ENCODE results near the gene YTHDF1. TPM values are rescaled to one million over a fixed set of nuclear protein-coding genes. Genes with fewer than 3 reads are reported as not detected.

YTHDF1 gene
- polyA plus RNA-seq (2011; rRNA removed): 22.3 and 22.4 TPM in 2 replicates
- 21.9 and 25.5 TPM in 2 replicates for polyA minus RNA-seq (2011; rRNA and poly(A)+ RNA removed)

DNA sequence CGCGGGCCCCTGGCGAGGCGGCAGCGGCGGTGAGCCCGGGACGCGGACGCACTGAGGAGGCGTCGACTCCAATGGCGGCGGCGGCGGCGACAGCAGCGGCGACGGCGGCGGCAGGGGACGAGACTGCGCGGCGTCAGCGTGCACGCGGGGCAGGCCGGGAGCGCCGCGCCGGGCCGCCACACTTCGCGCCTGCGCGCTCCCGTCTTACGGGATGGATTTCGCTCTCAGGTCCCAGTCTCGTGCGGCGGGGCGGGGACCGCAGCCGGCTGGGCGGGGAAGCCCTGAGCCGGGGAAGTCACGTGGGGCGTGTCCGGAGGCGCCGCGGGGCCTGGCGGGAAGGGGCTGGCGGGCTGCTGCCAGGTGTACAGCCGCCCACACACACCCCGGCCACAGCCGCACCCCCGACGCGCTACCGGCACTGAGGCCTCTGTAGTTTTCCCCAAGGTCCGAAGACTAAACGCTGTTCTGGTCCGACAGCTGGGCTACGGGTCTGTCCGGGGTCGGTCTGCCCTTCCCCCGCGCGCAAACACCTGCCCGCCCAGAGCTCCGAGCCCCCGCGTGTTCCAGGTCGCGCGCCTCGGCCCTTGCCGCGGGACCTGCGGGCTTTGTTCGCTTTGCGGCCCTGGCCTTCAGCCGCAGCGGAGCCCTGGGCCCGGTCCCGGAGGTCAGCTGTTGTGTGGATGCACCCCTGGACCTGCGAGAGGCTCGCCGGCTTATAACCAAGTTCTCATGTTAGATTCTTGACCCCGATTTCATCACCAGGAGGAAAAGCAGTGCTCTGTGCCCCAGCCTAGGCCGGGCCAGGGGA lies at the start of gene YTHDF1:
YTHDF1 (minus strand) TSS at position 91 of the 808 bp plus-strand sequence. CDS start 239 bp downstream, outside the sequence.
- DNase-seq (ENCODE audit: low read depth, low spot score): peak; percentile 68
- H3K27ac ChIP-seq (ENCODE audit: low read depth, low read length): peak within 1 kb of the TSS; percentile 31
- peak within 1 kb of the TSS; percentile 77 for H3K4me3 ChIP-seq (ENCODE audit: low read depth, low read length)
- ChIA-PET POLR2A (no interaction called here), CTCF (interaction anchor here (2.3 to 6.2 kb wide), 2 partner anchors 8 to 15 kb away, joined by 17 to 59 read pairs; no protein-coding TSS in a partner anchor)
- peaks cover 12% of the 10 kb centered on the region for H3K27me3 ChIP-seq (ENCODE audit: control insufficient read depth, insufficient read depth, low read length)
- no peak for TF ChIP-seq CTCF (IDR thresholded peaks at IDR 0.05; ENCODE audit: low read depth, low read length)
- H3K9me3 ChIP-seq (ENCODE audit: control insufficient read depth, insufficient read depth, low read length): no peaks in the 10 kb centered on the region

- Histone ChIP-seq H3K9me3 (ENCODE audit: control insufficient read depth, insufficient read depth, low read length) (peaks cover under 1% of the 10 kb centered on the region; the same call in 1 of the 2 replicates), H3K27ac (ENCODE audit: low read depth, low read length) (no peak overlapping the region), H3K4me3 (ENCODE audit: low read depth, low read length) (no peak overlapping the region), H3K27me3 (ENCODE audit: control insufficient read depth, insufficient read depth, low read length) (peaks cover 61% of the 10 kb centered on the region)
- no peak for TF ChIP-seq CTCF (IDR thresholded peaks at IDR 0.05; ENCODE audit: low read depth, low read length)
- ChIA-PET CTCF (interaction anchor here (0.9 kb wide), 1 partner anchor 41 kb away, joined by 4 read pairs; no protein-coding TSS in a partner anchor), POLR2A (no interaction called here)
- DNase-seq (ENCODE audit: low read depth, low spot score): no peak
Measured at GRCh38 chr20:63264519-63264918, 48.6 kb upstream of the YTHDF1 start.

DNA sequence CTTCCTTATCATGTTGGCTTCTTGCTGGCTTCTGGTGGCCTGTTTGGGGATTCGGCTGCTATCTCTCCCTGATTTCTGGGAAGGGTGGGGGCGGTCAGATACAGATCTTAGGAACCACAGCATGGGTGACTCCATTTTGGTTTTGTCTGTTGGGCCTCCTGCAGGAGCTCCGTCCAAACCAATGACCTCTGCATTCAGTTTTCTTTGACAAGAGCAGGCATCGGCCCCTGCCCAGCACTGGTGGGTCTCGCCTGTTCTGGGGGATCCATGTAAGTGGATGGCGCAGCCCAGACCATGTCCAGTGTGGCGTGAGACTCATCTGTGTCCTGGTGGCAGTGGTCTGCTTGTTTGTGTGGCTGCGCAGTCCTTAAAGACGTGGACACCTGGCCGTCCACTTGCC lies 48.1 kb upstream of the YTHDF1 start:
- Histone ChIP-seq H3K4me3 (ENCODE audit: low read depth, low read length) (no peak overlapping the region), H3K27me3 (ENCODE audit: control insufficient read depth, insufficient read depth, low read length) (peaks cover 66% of the 10 kb centered on the region), H3K27ac (ENCODE audit: low read depth, low read length) (no peak overlapping the region), H3K9me3 (ENCODE audit: control insufficient read depth, insufficient read depth, low read length) (peaks cover 6% of the 10 kb centered on the region; the same call in 1 of the 2 replicates)
- ChIA-PET POLR2A (no interaction called here), CTCF (no interaction called here)
- DNase-seq (ENCODE audit: low read depth, low spot score): no peak
- no peak for TF ChIP-seq CTCF (IDR thresholded peaks at IDR 0.05; ENCODE audit: low read depth, low read length)

- H3K9me3 ChIP-seq (ENCODE audit: control insufficient read depth, insufficient read depth, low read length): peaks cover 7% of the 10 kb centered on the region; the same call in 1 of the 2 replicates
- POLR2A ChIA-PET: no interaction called here
- no peak for TF ChIP-seq CTCF (IDR thresholded peaks at IDR 0.05; ENCODE audit: low read depth, low read length)
- no peak overlapping the region for H3K27ac ChIP-seq (ENCODE audit: low read depth, low read length)
- H3K4me3 ChIP-seq (ENCODE audit: low read depth, low read length): no peak overlapping the region
- DNase-seq (ENCODE audit: low read depth, low spot score): no peak
- peaks cover 75% of the 10 kb centered on the region for H3K27me3 ChIP-seq (ENCODE audit: control insufficient read depth, insufficient read depth, low read length)
- CTCF ChIA-PET: no interaction called here
Measured at GRCh38 chr20:63262836-63263235, 46.9 kb upstream of the YTHDF1 start.
